Non-pigmented ciliary epithelial cell (primary cell): ENCODE measurements around the gene SRRM3.
A peak's percentile ranks its signal among the peaks of the same experiment; 100 is the strongest.
"Not testable (repeated sequence)": the region's sequence is repeated elsewhere in the genome, so short reads cannot be mapped to it uniquely, and the experiment has no call there.

Experiments
- DNase-seq: peaks from one replicate; pipeline ENCODE4 v3.0.0-alpha.2; 2010; ENCODE audit warnings: low read depth

SRRM3 gene, protein sequence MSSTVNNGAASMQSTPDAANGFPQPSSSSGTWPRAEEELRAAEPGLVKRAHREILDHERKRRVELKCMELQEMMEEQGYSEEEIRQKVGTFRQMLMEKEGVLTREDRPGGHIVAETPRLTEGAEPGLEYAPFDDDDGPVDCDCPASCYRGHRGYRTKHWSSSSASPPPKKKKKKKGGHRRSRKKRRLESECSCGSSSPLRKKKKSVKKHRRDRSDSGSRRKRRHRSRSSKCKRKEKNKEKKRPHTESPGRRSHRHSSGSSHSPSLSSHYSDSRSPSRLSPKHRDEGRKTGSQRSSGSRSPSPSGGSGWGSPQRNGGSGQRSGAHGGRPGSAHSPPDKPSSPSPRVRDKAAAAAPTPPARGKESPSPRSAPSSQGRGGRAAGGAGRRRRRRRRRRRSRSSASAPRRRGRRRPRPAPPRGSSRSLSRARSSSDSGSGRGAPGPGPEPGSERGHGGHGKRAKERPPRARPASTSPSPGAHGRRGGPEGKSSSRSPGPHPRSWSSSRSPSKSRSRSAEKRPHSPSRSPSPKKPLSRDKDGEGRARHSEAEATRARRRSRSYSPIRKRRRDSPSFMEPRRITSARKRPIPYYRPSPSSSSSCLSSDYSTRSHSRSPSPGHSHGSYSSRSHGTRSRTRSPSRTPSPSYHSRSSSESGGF

DNA sequence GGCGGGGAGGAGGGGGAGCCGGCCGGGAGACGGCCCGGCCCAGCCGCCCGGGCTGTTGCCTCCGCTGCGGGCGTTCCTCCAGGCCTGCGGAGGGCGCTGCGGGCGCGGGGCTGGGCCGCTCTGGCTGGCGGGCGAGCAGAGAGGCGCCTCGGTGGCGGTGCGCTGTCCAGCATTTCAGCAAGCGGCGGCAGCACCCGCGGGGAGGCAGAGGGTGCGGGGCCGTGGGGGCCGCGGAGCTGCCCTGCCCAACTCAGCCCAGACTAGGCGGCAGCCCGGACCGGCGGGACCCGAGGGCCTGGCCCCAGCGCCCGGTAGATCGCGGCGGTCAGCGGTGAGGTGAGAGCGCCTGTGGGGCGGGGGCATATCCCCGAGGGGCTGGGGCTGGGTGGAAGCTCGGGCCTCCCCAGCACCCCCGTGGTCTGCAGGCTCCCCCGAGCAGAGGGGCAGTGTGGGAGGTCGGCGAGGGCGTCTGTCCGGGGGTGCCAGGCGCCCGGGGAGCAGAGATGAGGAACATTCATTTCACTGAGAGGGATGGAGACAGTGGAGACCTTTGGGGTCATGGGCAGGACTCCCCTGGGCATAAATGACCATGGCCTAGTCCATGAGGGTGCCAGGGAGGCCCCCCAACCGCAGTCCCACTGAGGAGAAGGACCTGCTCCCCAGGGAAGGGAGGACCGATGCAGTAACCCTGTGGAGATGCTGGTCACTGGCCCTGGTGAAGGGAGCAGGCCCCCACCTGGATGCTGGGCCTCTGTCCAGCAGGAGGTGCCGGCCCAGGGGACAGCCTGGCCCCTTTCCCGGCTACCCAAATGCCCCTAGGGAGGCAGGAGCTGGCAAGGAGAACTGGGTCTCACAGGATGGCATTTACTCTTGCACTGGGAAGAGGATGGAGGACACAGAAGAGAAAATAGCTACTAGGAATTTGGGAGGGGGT, at the start of gene SRRM3:
SRRM3 (plus strand) TSS at position 165 of the 934 bp plus-strand sequence. CDS start 33,171 bp downstream, outside the sequence.
- peak; percentile 10 for DNase-seq

- no peak for DNase-seq
Measured at GRCh38 chr7:76151932-76152331, 49.8 kb upstream of the SRRM3 start.

GRCh38 chr7:76153571-76154230, 48.0 kb upstream of the SRRM3 start:
- not testable (repeated sequence) for DNase-seq

GRCh38 chr7:76155938-76156337, 45.8 kb upstream of the SRRM3 start:
- no peak for DNase-seq

DNA sequence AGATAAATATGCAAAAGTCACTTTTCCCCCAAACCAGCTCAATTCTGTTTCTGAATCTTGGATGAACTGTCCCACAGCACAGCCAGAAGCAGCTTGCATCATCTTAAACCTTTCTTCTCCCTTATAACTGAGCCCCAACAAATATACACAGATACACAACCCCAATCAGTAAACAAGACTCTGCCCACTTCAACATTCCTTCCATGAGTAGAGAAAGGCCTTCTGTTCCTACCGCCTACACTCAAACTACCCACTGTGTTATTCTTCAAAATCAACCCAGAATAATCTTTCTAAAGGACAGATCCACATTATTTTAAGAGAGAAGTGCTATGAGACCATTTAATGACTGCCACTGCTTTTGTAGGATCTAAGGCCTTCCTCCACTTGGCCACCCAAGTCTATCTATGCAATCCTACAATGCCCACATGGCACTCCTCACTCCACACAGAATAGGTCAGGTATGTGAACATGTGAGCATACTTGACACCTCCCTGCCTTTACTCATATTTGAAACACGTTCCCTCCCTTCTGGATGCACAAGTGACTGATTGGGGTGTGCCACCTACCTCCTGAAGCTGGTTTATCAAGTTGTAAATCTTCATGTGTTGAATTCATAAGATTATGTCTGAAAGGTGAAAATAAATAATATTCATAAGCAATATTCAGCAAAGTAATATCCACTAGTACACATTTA, 44.6 kb upstream of the SRRM3 start:
- DNase-seq: not testable (repeated sequence)

- not testable (repeated sequence) for DNase-seq
Measured at GRCh38 chr7:76158416-76158815, 43.3 kb upstream of the SRRM3 start.

DNA sequence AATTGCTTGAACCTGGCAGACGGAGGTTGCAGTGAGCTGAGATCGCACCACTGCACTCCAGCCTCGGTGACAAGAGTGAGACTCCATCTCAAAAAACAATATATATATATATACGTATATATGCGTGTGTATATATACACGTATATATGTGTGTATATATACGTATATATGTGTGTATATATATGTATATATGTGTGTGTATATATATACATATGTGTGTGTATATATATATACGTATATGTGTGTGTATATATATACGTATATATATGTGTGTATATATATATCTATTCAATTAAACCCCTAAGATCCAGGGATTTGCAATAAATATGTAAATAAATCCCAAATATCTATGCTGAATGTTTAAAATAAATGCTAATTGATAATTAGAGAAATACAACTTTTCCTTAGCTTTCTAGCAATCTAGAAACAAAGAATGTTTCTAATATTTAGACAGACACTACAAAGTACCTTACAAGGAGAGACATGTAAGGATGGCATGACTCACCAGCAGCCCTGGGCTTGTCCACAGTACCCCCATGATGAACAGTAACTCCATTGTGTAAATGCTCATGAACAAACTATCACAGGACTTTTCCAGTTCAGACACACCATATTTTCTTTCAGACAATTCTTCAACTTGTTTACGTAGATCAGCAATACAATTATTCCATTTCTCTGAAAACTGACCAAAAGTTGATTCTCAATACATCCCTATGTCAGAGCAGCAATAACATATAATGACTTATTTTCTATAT, 39.1 kb upstream of the SRRM3 start:
- not testable (repeated sequence) for DNase-seq

DNA sequence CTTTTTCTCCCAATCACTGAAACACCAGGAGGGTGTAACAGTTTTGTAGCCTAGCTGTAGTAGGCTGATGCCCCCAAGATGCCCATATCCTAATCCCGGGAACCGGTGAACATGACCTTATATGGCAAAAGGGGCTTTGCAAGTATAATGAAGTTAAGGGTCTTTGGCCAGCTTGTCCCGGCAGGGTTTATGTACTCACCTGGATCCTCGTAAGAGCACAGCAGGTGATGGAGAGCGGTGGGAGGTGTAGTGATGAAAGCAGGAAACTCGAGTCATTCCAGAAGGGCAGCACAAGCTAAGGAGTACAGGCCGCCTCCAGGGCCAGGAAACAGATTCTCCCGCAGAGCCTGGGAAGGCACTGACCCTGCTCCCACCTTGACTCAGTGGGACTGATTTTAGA, 37.9 kb upstream of the SRRM3 start:
- not testable (repeated sequence) for DNase-seq

- DNase-seq: no peak
Measured at GRCh38 chr7:76165106-76165972, 36.4 kb upstream of the SRRM3 start.

- no peak for DNase-seq
Measured at GRCh38 chr7:76165973-76166403, 35.7 kb upstream of the SRRM3 start.

GRCh38 chr7:76166404-76167255, 35.1 kb upstream of the SRRM3 start:
- peak; percentile 58 for DNase-seq

DNA sequence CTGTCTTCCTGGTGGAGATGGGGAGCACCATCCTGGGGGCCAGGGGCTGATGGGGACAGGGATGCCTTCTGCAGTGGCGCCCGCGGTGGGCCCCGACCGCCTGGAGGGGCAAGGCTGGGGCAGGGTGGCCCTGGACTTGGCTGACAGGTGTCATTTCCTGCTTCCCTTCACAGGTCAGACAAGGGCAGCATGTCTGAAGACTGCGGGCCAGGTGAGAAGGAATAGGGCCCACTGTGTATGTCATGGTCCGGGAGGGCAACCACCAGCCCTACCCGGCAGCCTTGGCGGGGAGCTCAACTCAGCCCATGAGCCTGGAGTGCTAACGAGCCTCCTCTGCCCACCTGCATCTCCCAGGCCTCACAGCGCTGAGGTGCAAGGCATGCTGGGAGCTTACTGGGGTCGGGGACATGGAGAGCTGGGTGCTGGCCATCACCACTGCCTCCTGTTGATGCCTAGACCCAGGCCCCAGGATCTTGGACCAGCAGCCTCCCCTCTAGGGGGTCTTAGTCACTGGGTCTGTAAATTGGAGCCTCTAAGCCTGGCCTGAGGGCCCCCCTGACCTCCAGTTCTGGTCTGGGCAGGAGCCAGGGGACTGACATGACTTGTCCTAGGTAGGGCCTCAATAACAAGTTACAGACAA, 28.0 kb upstream of the SRRM3 start:
- no peak for DNase-seq

GRCh38 chr7:76176951-76177350, 24.7 kb upstream of the SRRM3 start:
- not testable (repeated sequence) for DNase-seq

GRCh38 chr7:76179686-76180085, 22.0 kb upstream of the SRRM3 start:
- no peak for DNase-seq

- no peak for DNase-seq
Measured at GRCh38 chr7:76182225-76182960, 19.3 kb upstream of the SRRM3 start.

GRCh38 chr7:76185187-76185896, 16.4 kb upstream of the SRRM3 start:
- DNase-seq: no peak
